RCC 7860 (cell line): Measurements from ENCODE around the gene EEIG1.
"Not testable (repeated sequence)": the region's sequence is repeated elsewhere in the genome, so short reads cannot be mapped to it uniquely, and the experiment has no call there.

ENCODE experiments used
- DNase-seq: peaks from one replicate; pipeline ENCODE4 v3.0.0-alpha.2; 2015; ENCODE audit warnings: low spot score
- FAIRE-seq: peaks from 2 replicates; lab custom pipeline; 2012; peaks lifted over from hg19 to GRCh38; lab: Jason Lieb, UNC

The EEIG1 gene

GRCh38 chr9:127980706-127981558 is at the start of gene EEIG1:
TSS of gene EEIG1 (minus strand) at chr9:127980989. CDS start at chr9:127980137, 852 bp downstream.
- DNase-seq, result peak; percentile 70

GRCh38 chr9:128027705-128028104 is 46.9 kb upstream of the EEIG1 start:
- DNase-seq, result no peak
- no peak for FAIRE-seq

More at GRCh38 chr9:127980706-127981558, at the start of gene EEIG1:
- no peak for FAIRE-seq

GRCh38 chr9:128026773-128027541 is 46.2 kb upstream of the EEIG1 start:
- DNase-seq, result no peak

GRCh38 chr9:128026255-128026772 is 45.5 kb upstream of the EEIG1 start:
- no peak for FAIRE-seq
- DNase-seq, result no peak

More at GRCh38 chr9:128026773-128027541, 46.2 kb upstream of the EEIG1 start:
- no peak for FAIRE-seq

GRCh38 chr9:128025736-128026135 is 44.9 kb upstream of the EEIG1 start:
- no peak for FAIRE-seq

GRCh38 chr9:128024761-128025308 is 44.0 kb upstream of the EEIG1 start:
- DNase-seq (no peak), FAIRE-seq (no peak)

More at GRCh38 chr9:128025736-128026135, 44.9 kb upstream of the EEIG1 start:
- DNase-seq, result no peak

GRCh38 chr9:128023671-128024070 is 42.9 kb upstream of the EEIG1 start:
- DNase-seq, FAIRE-seq: not testable (repeated sequence)

GRCh38 chr9:128022886-128023285 is 42.1 kb upstream of the EEIG1 start:
- FAIRE-seq, result no peak
- DNase-seq, result peak; percentile 24

- DNase-seq (no peak), FAIRE-seq (no peak)
Observed at GRCh38 chr9:128021098-128021497, 40.3 kb upstream of the EEIG1 start.

GRCh38 chr9:128020692-128021091 is 39.9 kb upstream of the EEIG1 start:
- FAIRE-seq, result no peak

GRCh38 chr9:128015696-128016095 is 34.9 kb upstream of the EEIG1 start:
- no peak for FAIRE-seq
- no peak for DNase-seq

More at GRCh38 chr9:128020692-128021091, 39.9 kb upstream of the EEIG1 start:
- DNase-seq, result no peak

GRCh38 chr9:128011071-128011817 is 30.5 kb upstream of the EEIG1 start:
- DNase-seq (no peak), FAIRE-seq (no peak)

GRCh38 chr9:128009639-128010038 is 28.9 kb upstream of the EEIG1 start:
- DNase-seq (no peak), FAIRE-seq (no peak)

GRCh38 chr9:128008171-128008570 is 27.4 kb upstream of the EEIG1 start:
- FAIRE-seq, result no peak

GRCh38 chr9:128007566-128008138 is 26.9 kb upstream of the EEIG1 start:
- FAIRE-seq, result peak; percentile 85

More at GRCh38 chr9:128008171-128008570, 27.4 kb upstream of the EEIG1 start:
- DNase-seq, result no peak

GRCh38 chr9:128006332-128006996 is 25.7 kb upstream of the EEIG1 start:
- DNase-seq, result no peak
- no peak for FAIRE-seq

More at GRCh38 chr9:128007566-128008138, 26.9 kb upstream of the EEIG1 start:
- peak; percentile 80 for DNase-seq

GRCh38 chr9:128005923-128006322 is 25.1 kb upstream of the EEIG1 start:
- no peak for DNase-seq
- no peak for FAIRE-seq

- FAIRE-seq (no peak), DNase-seq (no peak)
Observed at GRCh38 chr9:128003966-128004604, 23.3 kb upstream of the EEIG1 start.

- DNase-seq (no peak), FAIRE-seq (no peak)
Observed at GRCh38 chr9:128002959-128003358, 22.2 kb upstream of the EEIG1 start.
